WTC11 (cell line): ENCODE results near the gene AKIRIN2.

Source experiments
- CTCF ChIP-seq: fragments of 200-600 bp; IDR thresholded peaks from 2 replicates; pipeline ENCODE4 v1.8.0; 2022; ENCODE audit warnings: antibody characterized with exemption
- SMAD4 ChIP-seq: sonication (generic); formaldehyde crosslinking; IDR thresholded peaks from 2 replicates; pipeline ENCODE4 v1.8.0; 2022; ENCODE audit warnings: mild to moderate bottlenecking, missing genetic modification reagents
- STAT6 ChIP-seq: sonication (generic); formaldehyde crosslinking; conservative IDR thresholded peaks from 2 replicates; pipeline ENCODE4 v1.8.1; 2023; ENCODE audit warnings: mild to moderate bottlenecking, low read depth, missing genetic modification reagents, moderate library complexity

- no peak for TF ChIP-seq CTCF
- TF ChIP-seq STAT6 (CRISPR knock-in tag) = no peak
- TF ChIP-seq SMAD4 = no peak
These were observed 33.0 kb downstream of the AKIRIN2 start for GRCh38 chr6:87669051-87669450.
